GM12878 (cell line): ENCODE results near the gene UQCRC1.
"Not testable (repeated sequence)": the region's sequence is repeated elsewhere in the genome, so short reads cannot be mapped to it uniquely, and the experiment has no call there.

Experiments
- CBX5 ChIP-seq: sonication (generic); IDR thresholded peaks from 2 replicates; pipeline ENCODE4 v1.6.1; 2016; ENCODE audit warnings: low read depth, moderate library complexity, mild to moderate bottlenecking, inconsistent platforms
- CREM ChIP-seq: IDR thresholded peaks from 2 replicates; pipeline ENCODE4 v1.6.1; 2014; ENCODE audit warnings: antibody characterized with exemption, low read depth
- EZH2 ChIP-seq: IDR thresholded peaks from 2 replicates; pipeline ENCODE4 v1.6.1; 2012; ENCODE audit warnings: low read depth, mild to moderate bottlenecking, control low read depth, inconsistent platforms, low read length, borderline replicate concordance; ENCODE audit not compliant: control insufficient read depth
- POLR2AphosphoS2 ChIP-seq: IDR thresholded peaks from 2 replicates; pipeline ENCODE4 v1.6.1; 2011; ENCODE audit warnings: low read depth, mild to moderate bottlenecking, low read length, improper control_type of control experiment, moderate library complexity
- TARDBP ChIP-seq: IDR thresholded peaks from 2 replicates; pipeline ENCODE4 v1.6.1; 2016; ENCODE audit warnings: borderline replicate concordance
- TF ChIP-seq, protein P1 (sequence below), 3 experiments: IDR thresholded peaks in 2 of 3; conservative IDR thresholded peaks in 1 of 3; 2 replicates each; pipeline ENCODE4 v1.5.1; 2011; ENCODE audit warnings: low read depth in 3 of 3, low read length in 3 of 3, mild to moderate bottlenecking in 3 of 3, control low read depth in 2 of 3, moderate library complexity in 2 of 3, inconsistent platforms in 1 of 3, mixed read lengths in 1 of 3; ENCODE audit not compliant: control insufficient read depth in 2 of 3, insufficient read depth in 1 of 3; ENCODE audit errors: extremely low read depth in 1 of 3

DNA sequence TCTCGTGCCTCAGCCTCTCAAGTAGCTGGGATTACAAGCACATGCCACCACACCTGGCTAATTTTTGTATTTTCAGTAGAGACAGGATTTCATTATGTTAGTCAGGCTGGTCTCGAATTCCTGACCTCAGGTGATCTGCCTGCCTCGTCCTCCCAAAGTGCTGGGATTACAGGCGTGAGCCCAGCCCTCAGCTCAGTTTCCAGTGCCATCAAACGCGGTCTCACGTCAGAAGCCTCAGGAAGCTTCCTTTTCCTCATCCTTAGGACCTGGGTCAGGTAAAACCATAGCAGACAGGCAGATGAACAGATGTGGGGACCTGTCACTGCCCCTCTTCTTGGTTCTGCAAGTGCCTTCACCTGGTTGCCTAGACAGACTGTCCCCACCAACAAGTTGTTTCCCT is 57.8 kb downstream of the UQCRC1 start:
- TF ChIP-seq, protein P1, sequence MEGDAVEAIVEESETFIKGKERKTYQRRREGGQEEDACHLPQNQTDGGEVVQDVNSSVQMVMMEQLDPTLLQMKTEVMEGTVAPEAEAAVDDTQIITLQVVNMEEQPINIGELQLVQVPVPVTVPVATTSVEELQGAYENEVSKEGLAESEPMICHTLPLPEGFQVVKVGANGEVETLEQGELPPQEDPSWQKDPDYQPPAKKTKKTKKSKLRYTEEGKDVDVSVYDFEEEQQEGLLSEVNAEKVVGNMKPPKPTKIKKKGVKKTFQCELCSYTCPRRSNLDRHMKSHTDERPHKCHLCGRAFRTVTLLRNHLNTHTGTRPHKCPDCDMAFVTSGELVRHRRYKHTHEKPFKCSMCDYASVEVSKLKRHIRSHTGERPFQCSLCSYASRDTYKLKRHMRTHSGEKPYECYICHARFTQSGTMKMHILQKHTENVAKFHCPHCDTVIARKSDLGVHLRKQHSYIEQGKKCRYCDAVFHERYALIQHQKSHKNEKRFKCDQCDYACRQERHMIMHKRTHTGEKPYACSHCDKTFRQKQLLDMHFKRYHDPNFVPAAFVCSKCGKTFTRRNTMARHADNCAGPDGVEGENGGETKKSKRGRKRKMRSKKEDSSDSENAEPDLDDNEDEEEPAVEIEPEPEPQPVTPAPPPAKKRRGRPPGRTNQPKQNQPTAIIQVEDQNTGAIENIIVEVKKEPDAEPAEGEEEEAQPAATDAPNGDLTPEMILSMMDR (IDR thresholded peaks at IDR 0.05 in 2 of 3, conservative IDR thresholded peaks at IDR 0.05 in 1 of 3; ENCODE audit: control insufficient read depth in 2 of 3, extremely low read depth in 1 of 3, insufficient read depth in 1 of 3, low read depth in 3 of 3, low read length in 3 of 3), result not testable (repeated sequence)
- TF ChIP-seq CREM, EZH2, POLR2AphosphoS2, TARDBP, CBX5: not testable (repeated sequence)
